H9 (cell line): ENCODE measurements around the gene GATA2. TPM values are rescaled to one million over a fixed set of nuclear protein-coding genes. Genes with fewer than 3 reads are reported as not detected.

Source experiments
- DNase-seq: peaks from one replicate; pipeline ENCODE4 v3.0.0-alpha.2; 2017
- H2AFZ ChIP-seq: one replicate; pipeline ENCODE4 v1.6.1; 2013; ENCODE audit warnings: mild to moderate bottlenecking, low read length, control low read depth, moderate library complexity
- H2AK5ac ChIP-seq: 2 replicates; pipeline ENCODE4 v1.6.1; 2013; ENCODE audit warnings: low read length, control low read depth, mixed read lengths; ENCODE audit not compliant: insufficient read length
- H2BK120ac ChIP-seq: one replicate; pipeline ENCODE4 v1.6.1; 2013; ENCODE audit warnings: low read depth, mild to moderate bottlenecking, low read length, control low read depth, inconsistent platforms; ENCODE audit not compliant: poor library complexity, severe bottlenecking
- H2BK12ac ChIP-seq: 2 replicates; pipeline ENCODE4 v1.6.1; 2013; ENCODE audit warnings: low read length, control low read depth, mixed read lengths, low read depth; ENCODE audit not compliant: insufficient read length
- H2BK15ac ChIP-seq: 2 replicates; pipeline ENCODE4 v1.6.1; 2013; ENCODE audit warnings: low read depth, low read length, control low read depth
- H2BK20ac ChIP-seq: one replicate; pipeline ENCODE4 v1.6.1; 2013; ENCODE audit warnings: low read depth, mild to moderate bottlenecking, low read length, control low read depth, inconsistent platforms; ENCODE audit not compliant: poor library complexity, severe bottlenecking
- H2BK5ac ChIP-seq: 2 replicates; pipeline ENCODE4 v1.6.1; 2013; ENCODE audit warnings: low read length, control low read depth, mixed read lengths; ENCODE audit not compliant: insufficient read length
- H3K14ac ChIP-seq: 2 replicates; pipeline ENCODE4 v1.6.1; 2013; ENCODE audit warnings: low read length, control low read depth; ENCODE audit not compliant: insufficient read depth
- H3K18ac ChIP-seq: 2 replicates; pipeline ENCODE4 v1.6.1; 2013; ENCODE audit warnings: low read depth, mild to moderate bottlenecking, mixed read lengths, low read length, control low read depth; ENCODE audit not compliant: insufficient read length
- H3K23ac ChIP-seq: 2 replicates; pipeline ENCODE4 v1.6.1; 2013; ENCODE audit warnings: low read length, control low read depth, mixed read lengths, low read depth; ENCODE audit not compliant: insufficient read length
- H3K23me2 ChIP-seq: 2 replicates; pipeline ENCODE4 v1.6.1; 2013; ENCODE audit warnings: low read depth, mild to moderate bottlenecking, mixed read lengths, low read length, control low read depth; ENCODE audit not compliant: insufficient read length, poor library complexity, severe bottlenecking
- H3K27ac ChIP-seq: 2 replicates; pipeline ENCODE4 v1.5.1; 2013; ENCODE audit warnings: low read length, control low read depth, mixed read lengths, low read depth; ENCODE audit not compliant: insufficient read length
- H3K27me3 ChIP-seq: 2 replicates; pipeline ENCODE4 v1.6.1; 2013; ENCODE audit warnings: low read length, control low read depth, inconsistent platforms; ENCODE audit not compliant: insufficient read depth
- H3K4ac ChIP-seq: 2 replicates; pipeline ENCODE4 v1.6.1; 2013; ENCODE audit warnings: low read depth, mild to moderate bottlenecking, control low read depth, inconsistent platforms, low read length, moderate library complexity
- H3K4me1 ChIP-seq: 2 replicates; pipeline ENCODE4 v1.6.1; 2013; ENCODE audit warnings: low read length, control low read depth, inconsistent platforms; ENCODE audit not compliant: insufficient read depth
- H3K4me2 ChIP-seq: 2 replicates; pipeline ENCODE4 v1.6.1; 2013; ENCODE audit warnings: low read length, control low read depth, mixed read lengths; ENCODE audit not compliant: insufficient read length, insufficient read depth
- H3K56ac ChIP-seq: 2 replicates; pipeline ENCODE4 v1.6.1; 2013; ENCODE audit warnings: low read depth, mild to moderate bottlenecking, mixed read lengths, low read length, control low read depth; ENCODE audit not compliant: insufficient read length
- H3K79me1 ChIP-seq: 2 replicates; pipeline ENCODE4 v1.6.1; 2013; ENCODE audit warnings: low read depth, mild to moderate bottlenecking, moderate library complexity, low read length, control low read depth, inconsistent platforms; ENCODE audit not compliant: insufficient read depth, poor library complexity, severe bottlenecking
- H3K79me2 ChIP-seq: 2 replicates; pipeline ENCODE4 v1.6.1; 2013; ENCODE audit warnings: low read length, control low read depth, inconsistent platforms; ENCODE audit not compliant: insufficient read depth
- H3K9ac ChIP-seq: 2 replicates; pipeline ENCODE4 v1.6.1; 2013; ENCODE audit warnings: low read length, control low read depth, mixed read lengths; ENCODE audit not compliant: insufficient read length; ENCODE audit errors: extremely low read depth
- H3K9me3 ChIP-seq: one replicate; pipeline ENCODE4 v1.6.1; 2013; ENCODE audit warnings: low read depth, low read length, inconsistent platforms; ENCODE audit not compliant: control insufficient read depth
- H3T11ph ChIP-seq: one replicate; pipeline ENCODE4 v1.6.1; 2013; ENCODE audit warnings: mild to moderate bottlenecking, low read length, control low read depth, inconsistent platforms
- H4K20me1 ChIP-seq: one replicate; pipeline ENCODE4 v1.6.1; 2013; ENCODE audit not compliant: control insufficient read depth, insufficient read length, insufficient read depth
- H4K5ac ChIP-seq: 2 replicates; pipeline ENCODE4 v1.6.1; 2013; ENCODE audit warnings: low read depth, mild to moderate bottlenecking, mixed read lengths, low read length, control low read depth; ENCODE audit not compliant: insufficient read length
- H4K8ac ChIP-seq: replicated peaks from 2 replicates; pipeline ENCODE4 v1.6.1; 2013; ENCODE audit warnings: low read length, control low read depth, mixed read lengths, low read depth; ENCODE audit not compliant: insufficient read length
- H4K91ac ChIP-seq: 2 replicates; pipeline ENCODE4 v1.6.1; 2013; ENCODE audit warnings: low read depth, mild to moderate bottlenecking, moderate library complexity, mixed read lengths, low read length, control low read depth; ENCODE audit not compliant: insufficient read length
- H3K27ac Mint-ChIP-seq, 3 experiments: 2 replicates in 2 of 3; 3 replicates in 1 of 3; pipeline ENCODE4 v1.8.0; 2020 to 2021; ENCODE audit warnings: mixed read lengths in 3 of 3, mild to moderate bottlenecking in 1 of 3, moderate library complexity in 1 of 3
- H3K27me3 Mint-ChIP-seq: 2 replicates; pipeline ENCODE4 v1.8.0; 2021; ENCODE audit warnings: low read depth, mild to moderate bottlenecking, moderate library complexity, mixed read lengths
- H3K36me3 Mint-ChIP-seq, 3 experiments: 2 replicates in 2 of 3; 3 replicates in 1 of 3; pipeline ENCODE4 v1.8.0; 2020 to 2021; ENCODE audit warnings: low read depth in 3 of 3, mixed read lengths in 3 of 3; ENCODE audit not compliant: insufficient read depth in 1 of 3
- H3K4me1 Mint-ChIP-seq, 2 experiments: 2 replicates each; pipeline ENCODE4 v1.8.0; 2020; ENCODE audit warnings: mixed read lengths in 2 of 2
- H3K4me3 Mint-ChIP-seq, 2 experiments: 2 replicates in 1 of 2; 3 replicates in 1 of 2; pipeline ENCODE4 v1.8.0; 2020 to 2021; ENCODE audit warnings: mild to moderate bottlenecking in 2 of 2, mixed read lengths in 2 of 2, moderate library complexity in 1 of 2
- H3K9me3 Mint-ChIP-seq, 2 experiments: 2 replicates in 1 of 2; 3 replicates in 1 of 2; pipeline ENCODE4 v1.8.0; 2020; ENCODE audit warnings: mild to moderate bottlenecking in 2 of 2, mixed read lengths in 2 of 2, moderate library complexity in 1 of 2
- CTCF ChIP-seq: fragments of 200-600 bp; sonication (generic); conservative IDR thresholded peaks from 3 replicates; pipeline ENCODE4 v1.8.0; 2021; ENCODE audit warnings: antibody characterized with exemption, mild to moderate bottlenecking
- WGBS: extraction: QIAGEN DNeasy Blood & Tissue Kit; methylation state at CpG from one replicate; pipeline ENCODE4 v1.1.7; 2013; ENCODE audit warnings: missing lambda C conversion rate, low lambda C conversion rate, mixed read lengths; ENCODE audit not compliant: insufficient read length; ENCODE audit errors: extremely low coverage; 5-methylcytosine and 5-hydroxymethylcytosine counted together
- total RNA-seq: library from RNA; stranded (reverse); gene quantifications from 2 replicates; pipeline ENCODE4 v1.2.1, GENCODE V29; 2021

The GATA2 gene
- total RNA-seq, 1 experiment from 2014 or later: 1.9 TPM

DNA sequence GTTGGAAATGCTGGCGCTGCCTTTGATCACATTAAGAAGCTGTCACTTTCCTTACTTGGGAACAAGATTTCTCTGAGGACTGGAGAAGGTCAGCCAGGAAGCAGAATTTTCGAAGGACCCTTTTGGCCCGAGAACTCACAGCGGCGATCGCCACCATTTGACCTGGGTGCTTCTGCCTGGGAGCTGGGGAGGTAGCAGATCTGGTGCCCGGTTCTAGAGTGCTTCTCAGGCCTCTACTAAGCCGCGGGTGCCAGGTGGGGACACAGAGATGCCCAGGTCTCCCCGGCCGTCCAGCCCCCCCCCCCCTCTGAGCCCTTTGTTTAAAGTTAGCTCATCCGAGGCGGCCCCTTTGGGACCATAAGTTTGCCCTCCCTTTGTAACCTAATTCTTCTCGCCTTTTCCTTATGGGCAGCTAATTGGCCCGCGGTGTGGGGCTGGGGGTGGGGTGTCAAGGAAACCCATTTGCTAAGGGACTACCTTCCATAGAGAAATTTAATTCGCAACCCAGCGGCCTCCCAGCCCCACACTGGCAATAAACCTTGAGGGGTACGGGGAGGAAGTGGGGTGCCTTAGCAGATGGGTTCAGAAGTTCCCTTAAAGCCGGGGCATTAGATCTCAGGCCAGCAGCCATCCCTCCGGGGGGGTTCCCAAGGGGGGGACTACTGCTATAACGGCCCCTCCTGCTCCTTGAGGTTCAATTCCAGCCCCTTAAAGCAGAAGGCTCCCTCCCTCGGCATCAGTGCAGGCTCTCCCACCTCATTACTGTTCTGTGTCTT lies 1.9 kb downstream of the GATA2 start:
- H3K4me1 ChIP-seq: no peaks in the 10 kb centered on the region
- no peak overlapping the region for H3K18ac ChIP-seq
- H2BK5ac ChIP-seq: no peak overlapping the region
- H2AFZ ChIP-seq: no peak overlapping the region
- DNase-seq: peak; percentile 47
- peaks cover 21% of the 10 kb centered on the region for H3K23me2 ChIP-seq
- peaks cover 3% of the 10 kb centered on the region for H4K20me1 ChIP-seq
- Mint-ChIP-seq H3K9me3 (peaks cover 5 to 7% of the 10 kb centered on the region in 2 experiments; a peak in 4 of 5 replicates), H3K27ac (no peak overlapping the region), H3K36me3 (no peaks in the 10 kb centered on the region; a peak in 2 of 7 replicates), H3K27me3 (peaks cover 99% of the 10 kb centered on the region), H3K4me3 (peak overlapping the region; percentile 38 to 81), H3K4me1 (peaks cover 25 to 50% of the 10 kb centered on the region in 2 experiments)
- H3K9ac ChIP-seq: no peak overlapping the region
- H3K4ac ChIP-seq: no peak overlapping the region
- no peak overlapping the region for H2BK120ac ChIP-seq
- no peak overlapping the region for H4K91ac ChIP-seq
- peak overlapping the region; percentile 84 for H3K4me2 ChIP-seq
- no peak overlapping the region for H3K27ac ChIP-seq
- no peak for TF ChIP-seq CTCF
- H3K79me1 ChIP-seq: no peaks in the 10 kb centered on the region
- H2AK5ac ChIP-seq: no peak overlapping the region
- no peak overlapping the region for H3K14ac ChIP-seq
- no peaks in the 10 kb centered on the region for H3K9me3 ChIP-seq
- H3K79me2 ChIP-seq: no peaks in the 10 kb centered on the region
- H3K27me3 ChIP-seq: peaks cover 89% of the 10 kb centered on the region
- no peak overlapping the region for H3K23ac ChIP-seq
- no peak overlapping the region for H2BK12ac ChIP-seq
- no peak overlapping the region for H2BK20ac ChIP-seq
- WGBS: no CpG with 5 or more reads among the region's 23 CpGs
- no peak overlapping the region for H3T11ph ChIP-seq
- no peak overlapping the region for H4K8ac ChIP-seq
- H4K5ac ChIP-seq: no peak overlapping the region
- no peak overlapping the region for H2BK15ac ChIP-seq
- H3K56ac ChIP-seq: no peak overlapping the region
